GM18870 (cell line): ENCODE measurements around the gene ATP13A5.

Experiments
- ATAC-seq: cut with Tn5 transposase; IDR thresholded peaks from one replicate; pipeline ENCODE4 v1.9.1; 2021; ENCODE audit warnings: moderate library complexity; ENCODE audit not compliant: unreplicated experiment

Gene ATP13A5

GRCh38 chr3:193270451-193270850 is 108.1 kb downstream of the ATP13A5 start:
- no peak for ATAC-seq

DNA sequence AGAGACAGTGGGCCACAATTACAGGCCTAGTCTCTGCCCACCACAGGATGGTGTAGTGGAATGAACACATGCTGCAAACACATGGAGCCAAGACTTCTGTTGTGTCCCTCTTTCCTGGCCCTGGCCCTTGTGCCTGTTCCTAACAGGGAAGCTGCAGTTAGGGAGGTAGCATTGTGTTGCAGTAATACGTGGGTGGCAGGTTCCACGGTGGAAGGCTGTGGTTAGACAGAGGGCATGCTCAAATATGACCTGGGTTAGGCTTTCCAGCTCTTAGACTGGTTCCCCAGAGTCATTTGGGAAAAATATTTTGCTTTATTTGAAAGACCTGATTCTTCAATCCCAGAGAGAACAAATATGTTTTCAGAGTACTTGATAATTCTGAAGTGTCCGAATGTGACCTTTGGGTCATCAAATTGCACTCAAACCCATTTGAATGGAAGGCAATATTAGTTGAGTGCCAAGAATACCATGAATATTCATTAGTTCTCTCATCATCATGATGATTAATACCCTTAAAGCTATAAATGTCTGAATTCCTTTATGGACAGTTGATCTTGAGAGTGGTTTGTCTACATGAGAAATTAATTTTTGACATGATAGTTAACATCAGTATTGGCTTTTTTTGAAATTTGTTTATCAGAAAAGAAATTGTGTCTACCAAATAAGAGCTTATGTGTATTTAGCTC is 109.1 kb downstream of the ATP13A5 start:
- ATAC-seq, result no peak

DNA sequence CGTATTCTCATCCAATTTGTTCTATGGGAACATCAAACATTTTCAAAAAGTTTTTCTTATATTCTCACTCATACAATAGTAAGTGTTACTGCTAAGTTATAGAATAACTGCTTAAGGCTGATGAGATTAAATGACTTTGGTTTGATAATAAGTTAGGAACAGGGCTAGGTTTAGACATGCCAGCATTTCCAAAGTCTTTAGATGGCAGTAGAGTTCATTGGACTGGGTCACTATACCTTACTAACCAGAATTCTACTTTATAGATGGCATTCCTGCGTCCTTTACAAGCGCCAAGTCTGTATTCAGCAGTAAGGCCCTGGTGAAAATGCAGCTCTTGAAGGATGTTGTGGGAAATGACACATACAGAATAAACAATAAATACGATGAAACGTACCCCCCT is 115.8 kb downstream of the ATP13A5 start:
- ATAC-seq, result no peak

DNA sequence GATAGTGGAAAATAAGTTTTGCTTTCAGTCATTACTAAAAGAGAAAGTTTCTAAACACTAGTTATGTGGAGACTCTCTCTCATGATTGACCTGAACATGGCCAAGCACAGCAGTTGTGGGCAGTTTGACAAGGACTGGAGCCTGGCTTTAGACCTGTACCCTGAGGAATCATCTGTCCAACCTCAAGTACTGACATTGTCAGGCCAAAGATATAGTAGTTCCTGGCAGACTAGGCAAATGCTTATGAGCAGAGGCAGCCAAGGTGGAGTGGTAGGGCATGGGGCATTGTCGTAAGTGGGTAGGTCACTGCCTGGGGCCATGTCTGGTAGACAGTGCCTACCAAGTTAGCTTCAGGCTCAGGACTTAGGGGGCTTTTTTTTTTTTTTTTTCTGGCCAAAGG is 116.6 kb downstream of the ATP13A5 start:
- ATAC-seq, result no peak

GRCh38 chr3:193253986-193254660 is 124.4 kb downstream of the ATP13A5 start:
- ATAC-seq, result no peak

GRCh38 chr3:193250492-193250891 is 128.1 kb downstream of the ATP13A5 start:
- no peak for ATAC-seq

GRCh38 chr3:193248848-193249468 is 129.6 kb downstream of the ATP13A5 start:
- ATAC-seq, result no peak

- no peak for ATAC-seq
Measured at GRCh38 chr3:193243571-193243970, 135.0 kb downstream of the ATP13A5 start.

DNA sequence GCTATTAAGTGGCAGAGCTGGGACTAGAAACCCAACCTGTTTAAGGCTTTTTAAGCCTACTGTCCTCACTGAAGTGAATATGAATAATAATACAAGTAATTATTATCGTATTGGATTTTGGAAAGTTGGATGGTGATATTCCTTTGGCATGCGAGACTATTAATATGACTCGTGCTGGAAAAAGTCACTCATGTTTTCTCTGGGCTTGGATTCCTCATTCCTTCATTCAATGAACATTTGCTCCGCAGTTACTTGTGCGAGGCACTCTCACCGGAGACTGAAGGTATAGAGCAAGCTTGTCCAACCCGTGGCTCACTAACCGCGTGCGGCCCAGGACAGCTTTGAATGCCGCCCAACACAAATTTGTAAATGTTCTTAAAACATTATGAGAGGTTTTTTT is 136.8 kb downstream of the ATP13A5 start:
- ATAC-seq, result no peak

GRCh38 chr3:193240850-193241706 is 137.5 kb downstream of the ATP13A5 start, which contains the start of gene PLAAT1:
PLAAT1 (plus strand) TSS chr3:193241222; CDS start chr3:193255651, 14,429 bp downstream.
- ATAC-seq, result no peak

DNA sequence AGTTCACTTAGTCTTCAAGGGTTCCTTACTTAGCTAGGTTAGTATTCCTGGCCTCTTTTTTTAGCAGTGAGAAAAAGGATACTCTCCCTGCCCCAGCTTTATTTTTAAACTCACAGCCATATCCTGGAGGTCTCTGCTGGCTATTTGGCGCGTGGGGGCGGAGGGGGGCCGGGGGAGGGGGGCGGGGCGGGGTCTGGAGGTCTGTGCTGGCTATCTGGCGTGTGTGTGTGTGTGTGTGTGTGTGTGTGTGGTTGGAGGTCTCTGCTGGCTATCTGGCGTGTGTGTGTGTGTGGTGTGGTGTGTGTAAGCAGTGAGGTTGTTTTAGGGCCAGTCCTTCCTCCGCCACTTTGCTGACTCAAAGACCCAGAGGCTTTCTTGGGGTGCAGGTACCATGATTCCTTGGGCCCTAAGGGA is 138.1 kb downstream of the ATP13A5 start:
- ATAC-seq, result no peak

DNA sequence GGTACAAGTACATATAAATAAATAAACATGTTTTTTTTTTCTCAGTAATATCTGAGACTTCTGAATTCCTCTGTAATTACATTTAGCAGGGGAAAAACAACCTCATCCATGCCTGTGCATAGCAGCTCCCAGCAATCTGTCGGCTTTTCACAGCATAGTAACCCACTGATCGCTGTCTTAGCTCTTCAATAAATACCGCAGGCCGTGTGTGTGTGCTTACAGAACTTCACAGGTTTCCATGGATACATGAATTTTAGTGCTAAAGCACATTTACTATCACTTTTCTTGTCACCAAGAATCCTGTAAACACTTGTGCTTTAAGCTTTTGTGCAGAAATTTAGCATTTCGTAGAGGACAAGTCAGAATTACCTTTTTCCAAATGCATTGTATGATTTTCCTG is 141.5 kb downstream of the ATP13A5 start:
- ATAC-seq, result no peak

- no peak for ATAC-seq
Measured at GRCh38 chr3:193236599-193236998, 142.0 kb downstream of the ATP13A5 start.

- no peak for ATAC-seq
Measured at GRCh38 chr3:193231201-193231600, 147.4 kb downstream of the ATP13A5 start.

- ATAC-seq, result no peak
Measured at GRCh38 chr3:193230610-193231009, 147.9 kb downstream of the ATP13A5 start.

GRCh38 chr3:193229851-193230420 is 148.6 kb downstream of the ATP13A5 start:
- ATAC-seq, result no peak

- no peak for ATAC-seq
Measured at GRCh38 chr3:193228206-193228605, 150.3 kb downstream of the ATP13A5 start.

DNA sequence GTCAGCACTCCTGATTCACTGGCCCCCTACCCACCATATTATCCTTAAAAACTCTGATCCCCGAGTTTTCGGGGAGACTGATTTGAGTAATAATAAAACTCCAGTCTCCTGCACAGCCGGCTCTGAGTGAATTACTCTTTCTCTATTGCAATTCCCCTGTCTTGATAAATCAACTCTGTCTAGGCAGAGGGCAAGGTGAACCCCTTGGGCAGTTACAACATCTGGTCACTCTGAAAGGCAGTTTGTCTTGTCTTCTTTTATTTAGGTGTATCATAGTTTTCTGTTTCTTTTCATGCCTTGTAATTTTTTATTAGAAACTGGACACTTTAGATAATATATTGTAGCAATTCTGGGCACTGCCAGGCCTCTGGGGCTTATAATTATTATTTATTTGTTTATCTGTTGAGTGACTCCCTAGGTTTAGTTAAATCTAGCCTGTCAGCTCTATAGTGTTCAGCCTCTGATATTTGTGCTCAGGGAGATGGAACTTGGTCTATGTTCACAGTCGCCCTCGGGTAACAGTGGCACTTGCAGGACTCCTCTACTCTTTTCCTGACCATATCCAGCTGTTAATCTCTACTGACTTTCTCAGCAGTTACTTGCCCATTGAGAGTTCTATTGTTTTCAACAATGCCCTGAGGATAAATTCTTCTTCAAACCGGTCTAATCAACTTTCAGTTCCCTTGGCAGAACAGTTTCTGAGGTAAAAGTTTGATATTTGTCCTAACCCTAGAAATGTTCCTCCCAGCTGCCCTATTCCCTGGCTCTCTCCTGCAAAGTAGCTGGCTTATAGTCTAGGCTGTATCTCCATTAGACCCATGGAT is 153.0 kb downstream of the ATP13A5 start:
- no peak for ATAC-seq
